Non-pigmented ciliary epithelial cell (primary cell): ENCODE measurements around the gene KIF15.
A peak's percentile ranks its signal among the peaks of the same experiment; 100 is the strongest.
"Not testable (repeated sequence)": the region's sequence is repeated elsewhere in the genome, so short reads cannot be mapped to it uniquely, and the experiment has no call there.

ENCODE experiments used
- DNase-seq: peaks from one replicate; pipeline ENCODE4 v3.0.0-alpha.2; 2010; ENCODE audit warnings: low read depth

KIF15 gene

DNA sequence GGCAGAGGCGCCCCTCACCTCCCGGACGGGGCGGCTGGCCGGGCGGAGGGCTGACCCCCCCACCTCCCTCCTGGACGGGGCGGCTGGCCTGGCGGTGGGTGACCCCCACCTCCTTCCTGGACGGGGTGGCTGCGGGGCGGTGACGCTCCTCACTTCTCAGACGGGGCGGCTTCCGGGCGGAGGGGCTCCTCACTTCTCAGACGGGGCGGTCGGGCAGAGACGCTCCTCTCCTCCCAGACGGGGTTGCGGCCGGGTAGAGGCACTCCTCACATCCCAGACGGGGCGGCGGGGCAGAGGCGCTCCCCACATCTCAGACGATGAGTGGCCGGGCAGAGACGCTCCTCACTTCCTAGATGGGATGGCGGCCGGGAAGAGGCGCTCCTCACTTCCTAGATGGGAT, 59.6 kb downstream of the KIF15 start:
- not testable (repeated sequence) for DNase-seq

DNA sequence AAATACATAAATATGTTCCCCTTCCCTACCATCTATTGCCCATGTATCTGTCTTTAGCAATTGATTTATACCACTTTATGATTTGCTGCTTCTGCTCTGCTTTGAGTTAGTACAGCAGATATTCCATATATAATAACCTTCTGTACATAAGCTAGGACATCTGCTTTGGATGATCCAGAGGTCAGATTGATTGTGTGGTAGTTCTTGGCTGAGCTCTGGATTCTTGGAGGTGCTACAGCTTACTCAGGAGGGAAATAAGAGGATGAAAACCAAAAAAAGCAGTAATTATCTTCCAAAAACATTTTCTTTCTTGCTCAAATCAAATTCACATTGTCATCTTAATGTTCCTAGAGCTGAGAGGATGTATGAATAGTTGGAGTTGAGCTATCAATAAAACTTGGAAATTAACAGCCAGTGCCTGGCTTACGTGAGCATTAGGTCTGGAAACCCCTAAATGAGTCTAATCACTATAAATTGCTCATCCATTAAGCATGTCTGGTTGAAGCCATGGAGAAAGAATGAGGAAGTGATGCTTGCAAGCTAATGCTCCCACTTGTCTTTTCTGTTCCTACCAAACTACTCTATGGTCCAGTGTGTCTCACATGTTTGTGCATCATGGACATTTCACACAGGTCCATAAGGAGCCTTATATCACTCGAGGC, 63.8 kb downstream of the KIF15 start:
- DNase-seq, result peak; percentile 59

DNA sequence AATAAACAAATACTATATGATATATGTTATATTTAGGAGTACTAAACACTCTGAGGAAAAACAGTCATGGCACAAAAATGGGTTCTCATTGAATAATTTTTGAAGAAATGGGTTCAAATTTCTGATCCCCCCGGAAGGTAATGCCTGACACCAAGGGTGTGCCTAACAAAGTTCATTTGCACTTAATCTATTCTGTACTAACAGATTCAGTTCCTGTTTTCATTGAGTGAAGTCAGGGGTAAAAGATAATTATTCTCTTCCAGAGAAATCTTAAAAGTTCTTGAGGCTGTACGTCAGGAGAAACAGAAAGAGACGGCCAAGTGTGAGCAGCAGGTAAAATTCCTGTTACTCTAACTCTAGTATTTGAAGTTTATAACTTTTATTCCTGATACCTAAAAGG, 65.6 kb downstream of the KIF15 start:
- DNase-seq, result no peak

DNA sequence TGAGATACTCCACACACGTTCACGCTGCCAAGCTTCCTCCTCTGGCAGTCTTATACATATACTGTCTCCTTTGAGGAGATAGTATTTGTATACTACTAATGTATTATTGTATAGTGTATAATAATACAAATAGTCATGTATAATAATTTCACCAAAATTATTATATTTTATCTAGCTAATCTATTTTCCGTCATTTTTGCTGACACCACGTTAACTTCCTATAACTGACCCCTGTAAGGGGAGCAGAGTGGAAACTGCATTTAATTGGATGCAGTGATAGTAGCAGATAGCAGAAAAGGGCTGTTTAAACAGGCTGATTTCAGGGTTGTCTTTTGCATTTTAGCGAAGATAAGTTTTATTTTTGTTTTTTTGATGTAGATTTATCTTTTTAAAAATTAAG, 69.6 kb downstream of the KIF15 start:
- no peak for DNase-seq

DNA sequence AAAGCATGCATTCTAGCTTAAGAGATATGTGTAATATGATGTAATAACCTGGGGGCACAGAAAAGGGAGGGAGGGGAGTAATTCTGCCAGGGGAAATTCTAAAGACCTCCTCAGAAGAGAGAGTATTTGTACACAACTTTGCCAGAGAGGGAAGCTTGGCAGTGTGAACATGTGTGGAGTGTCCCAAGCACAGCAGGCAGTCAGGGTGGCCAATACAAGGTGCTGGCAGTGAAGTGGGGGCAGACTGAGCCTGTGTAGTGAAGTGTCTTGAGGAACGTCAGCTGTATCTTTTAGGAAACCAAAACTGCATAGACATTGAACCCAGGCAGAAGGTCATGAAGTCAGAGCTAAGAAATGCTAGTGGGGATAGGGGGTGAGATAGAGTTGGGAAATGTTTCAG, 70.4 kb downstream of the KIF15 start:
- DNase-seq, result no peak

DNA sequence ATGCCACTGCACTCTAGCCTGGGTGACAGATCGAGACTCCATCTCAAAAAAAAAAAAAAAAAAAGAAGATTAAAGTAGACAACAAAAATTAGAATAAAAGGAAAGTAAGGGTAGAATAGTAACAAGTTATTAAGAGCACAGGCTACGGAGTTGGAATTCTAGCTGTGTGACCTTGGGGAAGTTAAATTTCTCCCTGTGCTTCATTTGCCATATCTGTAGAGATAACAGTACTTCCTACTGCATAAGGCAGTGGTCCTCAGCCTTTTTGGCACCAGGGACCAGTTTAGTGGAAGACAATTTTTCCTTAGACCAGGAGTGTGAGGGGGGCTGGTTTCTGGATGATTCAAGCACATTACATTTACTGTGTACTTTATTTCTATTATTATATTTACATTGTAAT, 71.4 kb downstream of the KIF15 start:
- no peak for DNase-seq

DNA sequence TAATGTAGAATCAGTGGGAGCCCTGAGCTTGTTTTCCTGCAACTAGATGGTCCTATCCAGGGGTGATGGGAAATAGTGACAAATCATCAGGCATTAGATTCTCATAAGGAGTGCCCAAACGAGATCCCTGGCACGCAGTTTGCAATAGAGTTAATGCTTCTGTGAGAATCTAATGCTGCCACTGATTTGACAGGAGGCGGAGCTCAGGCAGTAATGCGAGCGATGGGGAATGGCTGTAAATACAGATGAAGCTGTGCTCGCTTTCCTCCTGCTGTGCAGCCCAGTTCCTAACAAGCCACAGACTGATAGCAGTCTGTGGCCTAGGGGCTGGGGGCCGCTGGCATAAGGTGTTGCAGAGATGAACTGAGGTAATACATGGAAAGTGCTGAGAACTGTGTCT, 71.8 kb downstream of the KIF15 start:
- no peak for DNase-seq

DNA sequence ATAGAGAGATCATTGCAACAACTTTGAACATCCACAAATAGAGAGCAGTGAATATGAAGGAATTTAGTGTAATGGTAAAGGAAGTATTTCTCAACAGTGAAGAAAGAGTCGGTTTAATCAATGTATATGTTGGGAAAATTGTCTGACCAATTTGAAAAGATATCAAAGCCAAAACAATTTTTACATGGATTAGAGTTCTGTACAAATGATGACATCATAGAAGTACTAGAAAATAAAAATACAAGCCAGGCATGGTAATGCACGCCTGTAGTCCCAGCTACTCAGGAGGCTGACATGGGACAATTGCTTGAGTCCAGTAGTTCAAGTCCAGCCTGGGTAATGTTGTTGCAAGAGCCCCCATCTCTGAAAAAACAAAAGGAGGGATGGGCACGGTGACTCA, 74.1 kb downstream of the KIF15 start:
- no peak for DNase-seq

DNA sequence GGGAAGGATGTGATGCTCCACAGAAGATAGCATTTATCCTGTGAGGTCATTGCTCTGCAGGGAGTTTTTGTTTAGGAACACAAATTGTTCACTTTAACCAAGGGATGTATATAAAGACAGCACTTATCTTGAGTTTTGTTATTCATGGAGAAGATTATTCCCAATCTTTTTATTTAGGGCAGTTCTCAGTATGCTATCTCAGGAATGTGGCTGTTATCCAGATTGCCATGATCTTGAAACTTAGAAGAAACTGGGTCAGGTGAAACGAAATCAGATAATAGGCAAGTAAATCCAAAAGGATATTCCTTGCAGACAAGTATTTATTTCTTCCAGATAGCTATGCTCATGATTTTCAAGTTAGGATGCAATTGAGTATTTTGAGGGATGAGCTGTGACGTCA, 80.8 kb downstream of the KIF15 start:
- DNase-seq, result no peak

DNA sequence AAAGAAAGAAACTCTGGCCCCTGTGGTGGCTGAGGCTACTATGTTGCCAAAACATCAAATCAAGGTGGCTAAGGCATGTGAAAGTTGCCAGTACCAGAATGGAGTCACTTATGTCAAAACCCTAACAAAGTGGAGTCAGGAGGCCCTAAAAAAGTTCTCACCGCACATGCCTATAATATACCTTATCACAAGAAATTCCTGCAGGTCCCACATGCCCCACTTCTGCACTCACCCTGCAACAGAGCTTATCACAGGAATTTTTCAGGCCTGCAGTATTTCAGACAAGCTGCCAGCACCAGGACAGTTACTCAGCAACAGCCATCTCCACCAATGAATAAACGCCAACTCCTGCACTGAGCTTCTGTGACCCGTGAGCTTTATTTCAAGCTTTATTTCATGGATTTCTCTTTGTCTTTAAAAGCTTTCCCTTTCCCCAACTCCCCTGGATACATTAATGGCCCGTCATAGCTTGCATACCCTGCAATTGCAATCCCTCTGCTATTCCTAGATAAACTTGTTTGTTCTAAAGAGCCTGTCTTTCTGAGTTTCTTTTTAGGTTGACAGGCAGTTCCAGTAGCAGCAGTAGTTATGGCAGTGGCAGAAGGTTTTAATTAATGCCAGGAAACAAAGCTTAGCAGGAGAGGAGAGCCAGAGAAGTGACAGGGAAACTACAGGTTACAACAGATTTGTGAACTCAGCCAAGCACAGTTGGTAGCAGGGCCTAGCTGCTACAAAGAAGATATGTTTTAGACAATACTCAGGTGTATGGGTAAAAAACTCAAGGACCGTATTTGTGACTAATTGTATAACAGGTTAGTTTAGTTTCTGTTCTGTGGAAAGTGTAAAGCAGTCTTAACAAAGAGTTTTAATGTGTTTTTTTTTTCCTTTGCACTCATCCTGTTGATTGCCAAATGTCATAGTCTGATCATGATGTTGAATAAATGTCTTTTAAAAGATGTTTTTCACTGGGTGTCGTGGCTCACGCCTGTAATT, 84.2 kb downstream of the KIF15 start:
- DNase-seq, result peak; percentile 60

DNA sequence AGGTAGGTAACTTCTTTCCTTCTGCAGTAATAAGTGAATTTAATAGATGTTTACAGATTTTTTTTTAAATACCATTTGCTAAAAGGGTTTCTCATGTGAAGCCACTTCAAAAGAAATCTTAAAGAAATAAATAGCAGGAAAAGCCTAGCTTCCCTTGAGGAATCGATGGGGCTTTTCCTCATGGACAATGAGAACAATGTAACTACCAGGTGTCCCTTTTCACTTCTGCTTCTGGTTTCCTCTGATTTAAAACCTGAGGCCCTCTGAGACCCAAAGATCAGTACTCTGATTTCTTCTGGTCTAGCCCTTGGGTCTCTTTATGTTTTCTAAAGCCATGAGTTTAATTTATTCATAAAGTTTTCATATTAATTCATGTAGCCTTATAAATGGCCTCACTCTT, 87.0 kb downstream of the KIF15 start:
- DNase-seq, result no peak

DNA sequence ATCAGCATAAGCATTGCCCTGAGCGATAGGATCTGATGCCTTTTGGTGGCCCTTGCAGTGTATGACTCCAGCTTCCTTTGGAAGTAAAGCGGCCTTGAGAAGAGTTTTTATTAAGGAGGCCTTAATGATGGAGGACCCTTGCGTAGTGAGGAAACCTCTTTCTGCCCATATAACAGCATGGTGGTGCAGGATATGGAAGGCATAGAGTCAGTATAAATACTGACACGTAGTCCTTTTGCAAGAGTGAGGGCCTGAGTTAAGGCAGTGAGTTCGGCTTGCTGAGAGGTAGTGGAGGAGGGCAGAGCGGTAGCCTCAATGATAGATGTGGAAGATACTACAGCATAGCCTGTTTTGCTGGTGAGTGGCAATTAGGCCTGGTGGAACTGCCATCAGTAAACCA, 95.1 kb downstream of the KIF15 start:
- not testable (repeated sequence) for DNase-seq

DNA sequence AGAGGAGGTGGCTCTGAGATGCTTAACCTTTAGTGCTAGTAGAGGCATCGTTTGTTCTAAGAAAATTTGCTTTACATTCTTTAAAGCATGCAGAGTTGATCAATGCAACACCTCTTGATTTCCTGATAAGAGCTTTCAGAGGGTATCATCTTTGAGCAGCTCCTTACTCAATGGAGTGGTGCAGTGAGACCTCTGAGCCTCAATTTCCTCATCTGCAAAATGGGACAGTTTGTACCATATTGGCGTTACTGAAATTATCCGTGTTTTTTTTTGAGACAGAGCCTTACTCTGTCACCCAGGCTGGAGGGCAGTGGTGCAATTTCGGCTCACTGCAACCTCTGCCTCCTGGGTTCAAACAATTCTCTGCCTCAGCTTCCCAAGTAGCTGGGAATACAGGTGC, 98.5 kb downstream of the KIF15 start:
- no peak for DNase-seq

DNA sequence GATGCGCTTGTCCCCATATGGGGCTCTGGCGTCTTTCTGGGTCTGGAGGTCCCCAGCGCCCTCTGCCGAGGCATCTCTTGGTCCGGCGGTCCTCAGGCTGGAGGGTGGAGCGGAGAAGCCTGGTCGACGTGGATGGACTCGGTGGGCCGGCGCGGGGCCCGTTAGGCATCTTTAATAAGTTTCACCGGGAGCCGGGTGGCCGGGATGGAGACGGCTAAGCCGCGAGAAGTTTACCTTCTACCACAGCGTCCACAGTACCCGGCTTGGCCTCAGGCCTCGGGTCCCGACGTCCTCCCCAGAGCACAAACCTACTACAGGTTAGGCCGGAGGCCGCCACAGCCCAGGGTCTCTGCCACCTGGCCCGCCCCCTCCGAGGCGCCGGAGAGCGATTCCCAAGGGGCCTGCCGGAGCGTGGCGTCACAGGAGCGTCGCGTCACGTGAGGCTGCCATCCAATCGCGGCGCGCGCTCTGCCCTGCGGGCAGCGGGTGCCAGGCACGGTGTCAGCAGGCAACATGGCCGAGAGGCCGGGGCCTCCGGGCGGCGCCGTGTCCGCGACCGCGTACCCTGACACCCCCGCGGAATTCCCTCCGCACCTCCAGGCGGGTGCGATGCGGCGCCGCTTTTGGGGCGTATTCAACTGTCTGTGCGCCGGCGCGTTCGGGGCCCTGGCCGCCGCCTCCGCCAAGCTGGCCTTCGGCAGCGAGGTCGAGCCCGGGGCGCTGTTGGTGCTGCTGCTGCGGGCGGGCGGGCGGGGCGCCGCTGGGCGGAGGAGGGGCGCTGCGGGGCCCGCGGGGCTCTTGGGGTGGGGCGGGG, 100.0 kb downstream of the KIF15 start, which contains the start of gene TMEM42:
TMEM42 (plus strand) TSS at position 501 of the 814 bp plus-strand sequence; CDS start at position 514, 13 bp downstream.
- peak; percentile 56 for DNase-seq

DNA sequence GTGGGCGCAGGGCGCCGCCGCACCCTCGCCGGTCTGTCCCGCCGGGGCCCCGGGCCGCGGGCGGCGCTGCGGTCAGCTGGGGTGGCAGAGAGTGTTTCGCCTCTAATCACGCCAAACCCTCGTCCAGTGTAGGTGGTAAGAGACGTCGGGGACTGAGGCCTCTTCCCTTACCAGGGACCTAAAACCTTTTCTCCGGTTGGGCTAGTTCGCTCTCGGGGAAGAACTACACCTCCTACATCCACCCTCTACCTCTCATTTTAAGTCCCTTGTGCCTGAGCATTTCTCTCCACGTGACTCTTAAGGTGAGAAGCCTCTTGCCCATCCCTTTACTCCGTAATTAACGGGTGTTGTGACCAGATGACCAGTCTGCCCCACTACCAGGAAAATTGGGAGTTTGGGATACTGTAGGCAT, 100.6 kb downstream of the KIF15 start:
- DNase-seq, result no peak

DNA sequence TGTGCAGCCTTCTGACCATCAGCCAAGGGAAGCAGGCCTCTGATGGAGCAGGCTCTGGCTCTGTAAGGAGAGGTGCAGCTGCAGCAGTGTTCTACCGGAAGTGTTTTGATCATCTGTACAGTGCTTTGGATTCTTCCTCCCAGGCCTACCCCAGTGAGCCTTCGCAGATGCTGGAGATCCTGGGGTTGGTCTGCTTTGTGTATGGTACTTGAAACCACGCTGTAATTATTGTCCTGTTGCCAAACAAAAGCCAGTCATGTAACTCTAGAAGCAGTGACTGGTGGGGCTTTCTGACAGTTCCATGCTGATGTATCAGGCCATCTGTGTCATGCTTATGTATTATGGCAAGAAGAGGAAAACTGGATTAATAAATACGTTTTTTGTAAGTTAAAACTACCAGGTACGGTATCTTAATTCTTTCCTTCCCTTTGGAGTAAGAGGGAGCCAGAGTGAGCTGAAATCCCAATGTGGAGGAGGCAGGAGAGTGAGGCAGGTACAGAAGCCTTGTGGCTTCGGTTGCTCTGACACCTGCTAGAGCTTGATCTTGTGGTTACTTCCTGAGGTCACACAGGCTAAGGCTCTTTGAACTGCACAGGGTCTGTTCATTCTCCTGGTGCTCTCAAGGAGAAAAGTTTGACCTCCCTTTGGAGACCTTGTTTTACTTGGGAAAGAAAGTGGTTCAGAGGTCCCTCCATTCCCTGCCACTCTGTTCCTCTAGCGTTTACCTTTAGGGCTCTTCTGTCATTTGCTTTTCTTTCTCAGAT, 103.9 kb downstream of the KIF15 start:
- DNase-seq, result no peak

DNA sequence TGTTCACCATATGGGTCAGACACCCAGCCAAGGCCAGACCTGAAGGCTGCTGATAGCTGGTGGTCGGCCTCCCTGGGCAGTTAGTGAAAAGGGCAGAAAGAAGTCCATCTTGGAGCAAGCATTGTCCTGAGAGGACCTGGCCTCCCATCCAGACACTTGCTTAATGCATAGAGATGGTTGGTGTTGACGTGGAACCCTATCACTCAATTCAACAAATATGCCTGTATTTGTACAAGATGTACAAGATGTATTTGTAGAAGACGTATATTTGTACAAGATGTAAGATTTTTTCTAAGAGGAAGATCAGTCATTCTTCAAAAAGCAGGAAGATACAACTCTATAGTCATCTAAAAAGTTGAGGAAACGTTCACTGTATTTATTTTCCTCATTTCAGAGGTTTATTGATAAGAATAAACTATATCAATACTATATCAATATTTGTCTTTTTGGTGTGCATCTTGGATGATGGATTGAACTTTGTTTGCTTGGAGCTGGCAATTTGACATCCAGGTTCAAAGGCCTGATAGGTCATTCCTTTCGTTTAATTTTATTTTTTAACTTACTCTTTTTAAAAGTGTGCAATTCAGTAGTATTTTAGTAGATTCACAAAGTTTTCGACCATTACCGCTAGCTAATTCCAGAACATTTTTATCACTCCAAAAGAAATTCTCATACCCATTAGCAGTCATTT, 106.0 kb downstream of the KIF15 start:
- DNase-seq, result no peak

DNA sequence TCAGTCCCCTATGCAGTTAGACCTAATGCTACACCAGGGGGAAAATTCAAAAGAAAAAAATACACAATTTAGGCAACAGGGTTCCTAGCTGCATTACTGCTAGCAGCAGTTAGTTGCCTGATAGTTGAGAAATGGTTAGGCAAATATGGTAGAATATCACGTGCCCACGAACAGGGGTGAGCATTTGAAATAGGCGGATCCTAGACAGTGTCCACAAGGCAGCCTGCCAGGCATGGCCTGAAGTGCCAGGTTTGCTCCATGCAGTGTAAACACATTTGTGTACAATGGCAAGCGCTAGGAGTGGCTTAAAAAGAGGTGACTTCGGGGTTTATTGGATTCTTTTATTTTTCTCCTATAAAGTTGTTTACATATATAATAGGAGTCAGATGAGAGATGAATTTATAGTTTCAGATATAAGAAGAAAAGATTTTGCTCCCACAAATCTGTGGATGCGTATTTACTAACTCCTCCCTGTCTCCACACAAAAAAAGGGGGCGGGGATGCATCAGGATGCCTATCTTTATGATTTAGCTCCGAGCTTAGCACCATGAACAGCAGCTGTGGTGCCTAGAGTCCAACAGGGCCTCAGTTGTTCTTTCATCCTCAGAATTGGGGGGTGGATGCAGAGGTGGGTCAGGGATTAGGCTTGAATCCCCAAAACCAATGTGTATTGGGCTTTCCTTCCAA, 108.9 kb downstream of the KIF15 start:
- DNase-seq, result no peak

DNA sequence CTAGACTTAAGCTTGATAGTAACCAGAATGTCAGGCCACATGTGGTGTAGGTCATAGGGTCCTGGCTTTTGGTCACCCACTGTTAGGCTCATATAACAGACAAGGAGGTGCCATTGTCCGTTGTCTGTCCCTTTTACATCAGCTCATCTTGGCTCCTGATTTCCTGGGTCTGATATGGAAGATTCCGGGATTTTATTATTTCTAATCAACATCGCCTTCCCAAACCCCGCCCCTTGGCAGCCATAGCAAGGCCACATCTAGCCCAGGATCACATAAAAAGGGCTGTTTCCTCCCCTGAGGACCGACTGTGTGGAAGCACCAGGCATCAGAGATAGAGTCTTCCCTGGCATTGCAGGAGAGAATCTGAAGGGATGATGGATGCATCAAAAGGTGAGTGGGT, 112.7 kb downstream of the KIF15 start, which contains the start of gene TGM4:
TGM4 (plus strand) TSS at position 301 of the 400 bp plus-strand sequence; CDS start at position 372, 71 bp downstream.
- DNase-seq, result no peak

DNA sequence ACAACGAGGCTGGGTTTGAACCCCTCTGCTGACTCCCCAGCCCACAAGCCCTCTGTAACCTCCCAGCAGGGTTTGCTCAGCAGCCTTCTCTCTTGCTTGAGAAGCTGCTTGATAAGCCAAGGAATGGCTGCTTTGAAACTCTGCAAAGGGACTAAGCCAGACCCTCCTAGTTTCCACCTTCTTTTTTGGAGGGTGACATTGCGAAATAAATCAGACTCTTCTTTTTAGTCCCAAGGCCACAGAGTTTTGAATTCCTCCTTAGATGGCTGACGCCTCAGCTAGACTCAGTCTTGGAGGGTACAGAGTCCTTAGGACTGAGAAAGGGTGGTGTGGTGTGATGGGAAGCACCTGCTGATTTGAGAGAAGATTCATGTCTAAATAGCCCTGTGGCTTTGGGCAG, 114.0 kb downstream of the KIF15 start:
- no peak for DNase-seq
